ENCODE data around the gene FIBCD1.

FIBCD1 gene

DNA sequence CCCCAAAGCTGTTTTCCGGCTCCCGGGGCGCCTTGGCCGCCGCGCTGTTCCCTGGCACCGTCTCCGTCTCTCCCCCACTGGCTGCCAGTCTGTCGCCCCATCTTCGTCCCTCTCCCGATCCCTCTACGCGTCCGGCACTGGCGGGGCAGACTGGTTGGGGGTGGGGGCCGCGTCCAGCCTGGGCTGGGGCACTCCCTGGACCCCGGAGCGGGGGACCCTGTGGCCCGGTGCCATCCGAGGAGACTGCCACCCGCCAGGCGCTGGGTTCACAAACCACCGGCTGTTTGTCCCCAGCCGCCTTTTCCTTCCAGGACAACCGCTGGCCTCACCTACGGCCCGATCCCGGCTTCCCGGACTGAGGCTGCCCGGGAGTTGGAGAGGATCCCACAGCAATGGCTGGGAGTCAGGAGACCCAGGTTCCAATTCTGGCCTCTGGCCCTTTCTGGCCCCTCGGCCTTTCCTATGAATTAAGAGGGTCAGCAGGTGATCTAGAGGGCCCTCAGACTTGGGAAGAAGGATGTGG lies 1.0 kb upstream of the FIBCD1 start:
- DNase-seq (ENCODE audit: insufficient read length, low spot score) (no peak), FAIRE-seq (no peak)
- no peak for TF ChIP-seq CTCF (IDR thresholded peaks at IDR 0.05; ENCODE audit: insufficient read depth, missing control alignments)

DNA sequence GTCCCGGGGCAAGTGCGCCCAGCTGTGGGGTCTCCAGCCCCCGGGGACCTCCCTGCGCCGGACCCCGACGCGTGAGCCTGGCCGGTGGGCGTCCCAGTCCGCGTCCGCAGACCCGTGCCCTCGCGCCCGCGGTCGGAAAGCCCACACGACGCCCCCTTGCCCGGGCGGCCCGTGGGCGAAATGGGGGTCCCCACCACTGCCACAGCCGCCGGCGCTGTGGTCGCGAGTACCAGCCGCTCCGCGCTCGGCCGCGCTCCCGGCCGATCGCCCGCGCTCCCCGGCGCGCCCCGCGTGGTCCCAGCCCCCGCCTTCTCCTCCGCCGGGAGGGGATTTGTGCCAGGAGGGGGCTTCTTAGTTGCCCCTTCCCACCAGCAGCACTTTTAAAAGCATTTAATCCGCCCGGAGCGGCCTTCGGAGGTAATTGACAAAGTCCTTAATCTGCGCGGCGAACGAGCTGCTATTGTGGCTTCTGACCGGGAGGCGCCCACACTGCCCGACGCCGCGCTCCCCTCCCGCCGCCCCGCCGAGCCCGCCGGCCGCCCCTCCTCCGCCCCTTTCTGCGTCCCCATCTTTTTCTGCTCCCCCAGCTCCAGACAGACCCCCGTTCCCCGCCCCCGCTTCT lies 469 bp upstream of the FIBCD1 start:
- TF ChIP-seq CTCF (IDR thresholded peaks at IDR 0.05; ENCODE audit: insufficient read depth, missing control alignments): no peak
- DNase-seq (ENCODE audit: insufficient read length, low spot score) (no peak), FAIRE-seq (no peak)

DNA sequence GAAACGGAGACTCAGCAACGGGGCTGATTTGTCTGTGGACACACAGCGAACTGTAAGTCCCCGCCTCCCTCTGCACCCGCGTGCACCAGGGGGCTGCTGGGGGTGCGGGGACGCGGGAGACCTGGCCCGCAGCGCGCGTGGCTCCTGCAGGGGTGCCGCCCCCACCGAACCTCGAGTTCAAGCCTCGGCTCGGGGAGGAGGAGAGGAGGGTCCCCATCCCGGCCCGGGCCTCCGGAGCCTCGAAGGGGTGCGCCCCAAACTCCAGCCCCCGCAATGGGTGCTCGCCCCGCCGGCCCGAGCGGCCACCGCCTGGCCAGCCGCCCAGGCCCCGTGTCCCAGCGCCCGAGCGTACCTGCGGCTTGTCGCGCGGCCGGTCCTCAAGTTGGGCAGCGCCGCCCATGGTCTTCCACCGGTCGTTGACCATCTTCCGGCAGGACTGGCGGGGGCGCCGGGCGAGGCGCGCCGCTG lies 829 bp downstream of the FIBCD1 start:
- FAIRE-seq: no peak
- no peak for DNase-seq (ENCODE audit: insufficient read length, low spot score)
- TF ChIP-seq CTCF (IDR thresholded peaks at IDR 0.05; ENCODE audit: insufficient read depth, missing control alignments): no peak

DNA sequence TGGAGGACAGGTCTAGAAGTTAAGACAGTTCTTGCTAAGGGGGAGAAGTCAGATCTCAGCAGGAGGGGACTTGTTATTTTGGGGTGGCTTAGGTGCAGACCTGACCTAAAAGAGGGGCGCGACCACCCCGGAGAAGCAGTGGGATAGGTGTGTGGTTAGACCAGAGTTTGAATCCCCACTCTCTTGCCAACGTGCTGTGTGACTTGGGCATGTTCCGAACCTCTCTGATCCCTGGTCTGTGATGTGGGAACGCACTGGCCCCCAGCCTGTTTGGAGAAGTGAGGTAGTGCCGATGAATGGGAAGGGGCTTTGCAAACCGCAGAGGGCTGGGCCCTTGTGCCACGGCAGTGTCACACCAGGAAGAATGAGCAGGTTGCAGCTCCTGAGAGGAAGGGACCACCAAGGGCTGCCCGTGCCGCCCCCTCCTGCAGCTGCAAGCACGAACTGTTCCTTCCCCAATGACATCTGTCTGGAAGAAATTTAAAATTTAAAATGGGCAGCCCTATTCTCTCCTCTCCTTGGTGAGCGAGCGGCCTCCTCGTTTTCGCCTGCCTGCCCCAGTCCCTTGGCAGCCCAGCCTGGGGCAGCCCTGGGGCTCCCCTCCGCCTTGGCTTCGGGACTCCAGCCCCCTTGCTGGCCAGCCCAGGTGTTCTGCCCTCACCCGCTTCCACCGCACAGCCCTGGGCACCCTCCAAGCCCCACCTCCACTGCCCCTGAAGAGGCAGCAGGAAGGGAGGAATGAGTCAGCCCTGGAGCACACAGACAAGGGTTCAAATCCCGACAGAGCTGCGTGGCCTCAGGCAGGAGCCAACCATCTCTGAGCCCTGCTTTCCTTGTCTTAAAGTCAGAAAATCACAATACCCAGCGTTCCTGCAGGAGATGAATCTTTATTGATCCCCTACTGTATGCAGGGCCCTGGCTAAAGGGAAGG lies 1.6 kb downstream of the FIBCD1 start:
- DNase-seq (ENCODE audit: insufficient read length, low spot score) (no peak), FAIRE-seq (no peak)
- no peak for TF ChIP-seq CTCF (IDR thresholded peaks at IDR 0.05; ENCODE audit: insufficient read depth, missing control alignments)

DNA sequence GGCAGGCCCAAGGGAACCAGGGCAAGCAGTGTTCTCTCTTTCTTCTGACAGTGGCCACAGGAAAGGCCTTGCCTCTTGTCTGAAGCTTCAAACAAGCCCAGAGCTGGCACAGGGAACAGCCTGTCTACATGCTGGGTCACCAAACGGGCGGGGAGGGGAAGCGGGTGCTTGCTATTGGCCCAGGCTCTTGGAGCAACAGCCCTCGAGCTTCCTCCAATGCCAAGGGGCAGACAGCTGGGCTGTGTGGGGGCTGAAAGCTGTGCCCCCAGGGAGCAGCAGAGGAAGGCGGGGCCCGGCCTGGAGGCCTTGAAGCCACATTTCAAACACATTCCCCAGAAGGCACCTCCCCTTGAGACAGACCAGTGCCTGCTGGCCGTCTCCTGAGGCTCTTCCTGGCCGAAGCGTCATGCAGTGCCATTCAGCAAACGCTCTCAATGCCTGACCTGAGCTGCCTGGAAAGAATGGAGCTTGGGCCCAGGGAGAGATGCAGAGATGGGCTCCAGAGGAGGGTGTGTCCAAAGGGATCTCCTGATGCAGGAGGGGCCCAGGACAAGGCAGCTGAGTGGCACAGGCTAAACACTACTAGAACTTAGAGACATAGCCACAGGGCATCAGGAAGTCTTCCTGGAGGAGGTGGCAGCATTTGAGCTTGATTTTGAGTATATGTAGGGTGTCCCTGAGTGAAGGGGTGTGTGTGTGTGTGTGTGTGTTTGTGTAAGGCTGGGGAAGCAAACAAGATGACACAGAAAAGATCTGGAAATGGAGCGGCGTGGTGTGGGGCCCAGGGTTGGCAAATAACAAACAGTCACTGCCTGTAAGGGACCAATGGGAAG lies 2.5 kb downstream of the FIBCD1 start:
- FAIRE-seq: no peak
- no peak for TF ChIP-seq CTCF (IDR thresholded peaks at IDR 0.05; ENCODE audit: insufficient read depth, missing control alignments)
- DNase-seq (ENCODE audit: insufficient read length, low spot score): no peak

GRCh38 chr9:130935648-130936271 lies 3.3 kb downstream of the FIBCD1 start:
- TF ChIP-seq CTCF (IDR thresholded peaks at IDR 0.05; ENCODE audit: insufficient read depth, missing control alignments): no peak
- no peak for DNase-seq (ENCODE audit: insufficient read length, low spot score)
- no peak for FAIRE-seq
